GM23338 (cell line): ENCODE data around the gene ZNF121. TPM values are rescaled to one million over a fixed set of nuclear protein-coding genes. Genes with fewer than 3 reads are reported as not detected.

Experiments used
- ATAC-seq: fragments of 200-7000 bp; cut with Tn5 transposase; 3 replicates; pipeline ENCODE4 v1.9.1; 2020
- DNase-seq: peaks from one replicate; pipeline ENCODE4 v3.0.0-alpha.2; 2015; ENCODE audit warnings: low spot score
- H2AFZ ChIP-seq: fragments of 200-600 bp; sonication (generic); 2 replicates; pipeline ENCODE4 v1.8.0; 2016; ENCODE audit warnings: antibody characterized with exemption, mild to moderate bottlenecking, moderate library complexity
- H3F3A ChIP-seq: fragments of 200-600 bp; sonication (generic); replicated peaks from 2 replicates; pipeline ENCODE4 v1.8.0; 2017; ENCODE audit warnings: antibody characterized with exemption, mixed run types, low read depth
- H3K27ac ChIP-seq: fragments of 200-600 bp; sonication (generic); 2 replicates; pipeline ENCODE4 v1.6.1; 2016; ENCODE audit warnings: low read depth
- H3K27me3 ChIP-seq: fragments of 200-600 bp; sonication (generic); 2 replicates; pipeline ENCODE4 v1.8.0; 2016; ENCODE audit warnings: mild to moderate bottlenecking, mixed run types, moderate library complexity; ENCODE audit not compliant: insufficient read depth
- H3K36me3 ChIP-seq: fragments of 200-600 bp; sonication (generic); 2 replicates; pipeline ENCODE4 v1.8.0; 2016; ENCODE audit warnings: mild to moderate bottlenecking; ENCODE audit not compliant: insufficient read depth
- H3K4me1 ChIP-seq: fragments of 200-600 bp; sonication (generic); 2 replicates; pipeline ENCODE4 v1.8.0; 2016; ENCODE audit warnings: mild to moderate bottlenecking, moderate library complexity; ENCODE audit not compliant: insufficient read depth
- H3K4me2 ChIP-seq: fragments of 200-600 bp; sonication (generic); 2 replicates; pipeline ENCODE4 v1.7.1; 2017; ENCODE audit warnings: mixed run types
- H3K4me3 ChIP-seq: fragments of 200-600 bp; sonication (generic); 2 replicates; pipeline ENCODE4 v1.6.1; 2016; ENCODE audit warnings: mixed run types
- H3K79me2 ChIP-seq: fragments of 200-600 bp; sonication (generic); replicated peaks from 2 replicates; pipeline ENCODE4 v1.8.0; 2017; ENCODE audit warnings: mild to moderate bottlenecking; ENCODE audit not compliant: insufficient read depth
- H3K9me2 ChIP-seq: fragments of 200-600 bp; sonication (generic); 2 replicates; pipeline ENCODE4 v1.8.0; 2017; ENCODE audit not compliant: insufficient read depth
- H4K20me1 ChIP-seq: fragments of 200-600 bp; sonication (generic); replicated peaks from 2 replicates; pipeline ENCODE4 v1.8.0; 2017; ENCODE audit warnings: mild to moderate bottlenecking; ENCODE audit not compliant: insufficient read depth
- H3K27ac Mint-ChIP-seq: 2 replicates; pipeline ENCODE4 v1.8.0; 2020; ENCODE audit warnings: inconsistent platforms, mild to moderate bottlenecking, moderate library complexity, mixed read lengths
- H3K27me3 Mint-ChIP-seq: 3 replicates; pipeline ENCODE4 v1.8.0; 2022; ENCODE audit warnings: low read depth, mild to moderate bottlenecking, moderate library complexity, mixed read lengths, inconsistent platforms; ENCODE audit not compliant: insufficient read depth, poor library complexity
- H3K36me3 Mint-ChIP-seq: 3 replicates; pipeline ENCODE4 v1.8.0; 2021; ENCODE audit warnings: low read depth, mild to moderate bottlenecking, inconsistent platforms, moderate library complexity, mixed read lengths
- H3K4me1 Mint-ChIP-seq: 3 replicates; pipeline ENCODE4 v1.8.0; 2020; ENCODE audit warnings: mild to moderate bottlenecking, inconsistent platforms, mixed read lengths
- H3K4me3 Mint-ChIP-seq: 3 replicates; pipeline ENCODE4 v1.8.0; 2021; ENCODE audit warnings: moderate library complexity, mild to moderate bottlenecking, inconsistent platforms, mixed read lengths
- H3K9me3 Mint-ChIP-seq: 3 replicates; pipeline ENCODE4 v1.8.0; 2020; ENCODE audit warnings: moderate library complexity, mild to moderate bottlenecking, inconsistent platforms, mixed read lengths
- EZH2 ChIP-seq: fragments of 200-600 bp; sonication (generic); IDR thresholded peaks from one replicate; pipeline ENCODE4 v1.8.0; 2017; ENCODE audit warnings: antibody characterized with exemption, mild to moderate bottlenecking, low read depth; ENCODE audit not compliant: unreplicated experiment
- JUNB ChIP-seq: IDR thresholded peaks from one replicate; pipeline ENCODE4 v1.6.1; 2016; ENCODE audit warnings: antibody characterized with exemption; ENCODE audit not compliant: unreplicated experiment
- NANOG ChIP-seq: IDR thresholded peaks from 2 replicates; pipeline ENCODE4 v1.6.1; 2016; ENCODE audit warnings: antibody characterized with exemption, borderline replicate concordance
- POLR2AphosphoS5 ChIP-seq: IDR thresholded peaks from 2 replicates; pipeline ENCODE4 v1.6.1; 2016; ENCODE audit warnings: antibody characterized with exemption, low read depth
- polyA plus RNA-seq: library from polyadenylated mRNA; unstranded; fragments of >200 nt; fragmentation: Nextera tagmentation; extraction: Ambion mirVana; gene quantifications from 2 replicates; pipeline ENCODE4 v1.2.1, GENCODE V29; 2016
- total RNA-seq: library from RNA; depleted of rRNA; stranded (reverse); fragments of >200 nt; shearing (Covaris generic); gene quantifications from 2 replicates; pipeline ENCODE4 v1.2.3, GENCODE V29; 2014
- TF ChIP-seq, protein P1 (sequence below): IDR thresholded peaks from 2 replicates; pipeline ENCODE4 v1.6.1; 2016; ENCODE audit warnings: antibody characterized with exemption
- TF ChIP-seq, protein P2 (sequence below): IDR thresholded peaks from one replicate; pipeline ENCODE4 v1.6.1; 2018; ENCODE audit warnings: antibody characterized with exemption; ENCODE audit not compliant: unreplicated experiment
- TF ChIP-seq, protein P3 (sequence below): fragments of 250-450 bp; sonication (Bioruptor Pico); IDR thresholded peaks from 2 replicates; pipeline ENCODE4 v1.5.0; 2020; ENCODE audit warnings: mild to moderate bottlenecking, moderate library complexity

The ZNF121 gene
- total and polyA plus RNA-seq, 2 experiments from 2014 or later: 50.8 to 252 TPM

DNA sequence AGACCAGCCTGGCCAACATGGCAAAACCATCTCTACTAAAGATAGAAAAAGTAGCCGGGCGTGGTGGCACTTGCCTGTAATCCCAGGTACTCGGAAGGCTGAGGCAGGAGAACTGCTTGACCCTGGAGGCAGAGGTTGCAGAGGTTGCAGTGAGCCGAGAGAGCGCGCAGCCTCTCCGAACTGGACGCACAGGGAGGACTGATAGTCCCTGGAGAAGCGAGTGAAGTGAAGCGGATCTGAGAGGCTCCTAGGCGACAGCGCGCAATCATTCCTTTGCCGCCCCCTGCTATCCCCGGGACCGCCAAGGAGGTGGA, 36.5 kb upstream of the ZNF121 start:
- Mint-ChIP-seq H3K4me3 (peak overlapping the region; percentile 100), H3K27me3 (peaks cover 16% of the 10 kb centered on the region), H3K36me3 (peaks cover 56% of the 10 kb centered on the region), H3K27ac (peak overlapping the region; percentile 100), H3K4me1 (peaks cover 11% of the 10 kb centered on the region), H3K9me3 (peaks cover 10% of the 10 kb centered on the region; the same call in 2 of the 3 replicates)
- Histone ChIP-seq H3K4me2 (peak overlapping the region; percentile 99), H3K27ac (peak overlapping the region; percentile 99), H4K20me1 (no peaks in the 10 kb centered on the region; the same call in 1 of the 2 replicates), H3K9me2 (no peaks in the 10 kb centered on the region), H3K79me2 (peaks cover 33% of the 10 kb centered on the region), H3K27me3 (no peaks in the 10 kb centered on the region), H3K4me3 (peak overlapping the region; percentile 100), H3K4me1 (peaks cover 16% of the 10 kb centered on the region), H2AFZ (peak overlapping the region; percentile 83; the same call in 1 of the 2 replicates), H3K36me3 (peaks cover 36% of the 10 kb centered on the region), H3F3A (no peaks in the 10 kb centered on the region)
- ATAC-seq (no peak), DNase-seq (no peak)
- TF ChIP-seq EZH2 (no peak), NANOG (no peak), JUNB (no peak), POLR2AphosphoS5 (no peak)
- TF ChIP-seq, protein P1, sequence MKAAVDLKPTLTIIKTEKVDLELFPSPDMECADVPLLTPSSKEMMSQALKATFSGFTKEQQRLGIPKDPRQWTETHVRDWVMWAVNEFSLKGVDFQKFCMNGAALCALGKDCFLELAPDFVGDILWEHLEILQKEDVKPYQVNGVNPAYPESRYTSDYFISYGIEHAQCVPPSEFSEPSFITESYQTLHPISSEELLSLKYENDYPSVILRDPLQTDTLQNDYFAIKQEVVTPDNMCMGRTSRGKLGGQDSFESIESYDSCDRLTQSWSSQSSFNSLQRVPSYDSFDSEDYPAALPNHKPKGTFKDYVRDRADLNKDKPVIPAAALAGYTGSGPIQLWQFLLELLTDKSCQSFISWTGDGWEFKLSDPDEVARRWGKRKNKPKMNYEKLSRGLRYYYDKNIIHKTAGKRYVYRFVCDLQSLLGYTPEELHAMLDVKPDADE: no peak
- TF ChIP-seq, protein P2, sequence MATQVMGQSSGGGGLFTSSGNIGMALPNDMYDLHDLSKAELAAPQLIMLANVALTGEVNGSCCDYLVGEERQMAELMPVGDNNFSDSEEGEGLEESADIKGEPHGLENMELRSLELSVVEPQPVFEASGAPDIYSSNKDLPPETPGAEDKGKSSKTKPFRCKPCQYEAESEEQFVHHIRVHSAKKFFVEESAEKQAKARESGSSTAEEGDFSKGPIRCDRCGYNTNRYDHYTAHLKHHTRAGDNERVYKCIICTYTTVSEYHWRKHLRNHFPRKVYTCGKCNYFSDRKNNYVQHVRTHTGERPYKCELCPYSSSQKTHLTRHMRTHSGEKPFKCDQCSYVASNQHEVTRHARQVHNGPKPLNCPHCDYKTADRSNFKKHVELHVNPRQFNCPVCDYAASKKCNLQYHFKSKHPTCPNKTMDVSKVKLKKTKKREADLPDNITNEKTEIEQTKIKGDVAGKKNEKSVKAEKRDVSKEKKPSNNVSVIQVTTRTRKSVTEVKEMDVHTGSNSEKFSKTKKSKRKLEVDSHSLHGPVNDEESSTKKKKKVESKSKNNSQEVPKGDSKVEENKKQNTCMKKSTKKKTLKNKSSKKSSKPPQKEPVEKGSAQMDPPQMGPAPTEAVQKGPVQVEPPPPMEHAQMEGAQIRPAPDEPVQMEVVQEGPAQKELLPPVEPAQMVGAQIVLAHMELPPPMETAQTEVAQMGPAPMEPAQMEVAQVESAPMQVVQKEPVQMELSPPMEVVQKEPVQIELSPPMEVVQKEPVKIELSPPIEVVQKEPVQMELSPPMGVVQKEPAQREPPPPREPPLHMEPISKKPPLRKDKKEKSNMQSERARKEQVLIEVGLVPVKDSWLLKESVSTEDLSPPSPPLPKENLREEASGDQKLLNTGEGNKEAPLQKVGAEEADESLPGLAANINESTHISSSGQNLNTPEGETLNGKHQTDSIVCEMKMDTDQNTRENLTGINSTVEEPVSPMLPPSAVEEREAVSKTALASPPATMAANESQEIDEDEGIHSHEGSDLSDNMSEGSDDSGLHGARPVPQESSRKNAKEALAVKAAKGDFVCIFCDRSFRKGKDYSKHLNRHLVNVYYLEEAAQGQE: no peak
- TF ChIP-seq, protein P3, sequence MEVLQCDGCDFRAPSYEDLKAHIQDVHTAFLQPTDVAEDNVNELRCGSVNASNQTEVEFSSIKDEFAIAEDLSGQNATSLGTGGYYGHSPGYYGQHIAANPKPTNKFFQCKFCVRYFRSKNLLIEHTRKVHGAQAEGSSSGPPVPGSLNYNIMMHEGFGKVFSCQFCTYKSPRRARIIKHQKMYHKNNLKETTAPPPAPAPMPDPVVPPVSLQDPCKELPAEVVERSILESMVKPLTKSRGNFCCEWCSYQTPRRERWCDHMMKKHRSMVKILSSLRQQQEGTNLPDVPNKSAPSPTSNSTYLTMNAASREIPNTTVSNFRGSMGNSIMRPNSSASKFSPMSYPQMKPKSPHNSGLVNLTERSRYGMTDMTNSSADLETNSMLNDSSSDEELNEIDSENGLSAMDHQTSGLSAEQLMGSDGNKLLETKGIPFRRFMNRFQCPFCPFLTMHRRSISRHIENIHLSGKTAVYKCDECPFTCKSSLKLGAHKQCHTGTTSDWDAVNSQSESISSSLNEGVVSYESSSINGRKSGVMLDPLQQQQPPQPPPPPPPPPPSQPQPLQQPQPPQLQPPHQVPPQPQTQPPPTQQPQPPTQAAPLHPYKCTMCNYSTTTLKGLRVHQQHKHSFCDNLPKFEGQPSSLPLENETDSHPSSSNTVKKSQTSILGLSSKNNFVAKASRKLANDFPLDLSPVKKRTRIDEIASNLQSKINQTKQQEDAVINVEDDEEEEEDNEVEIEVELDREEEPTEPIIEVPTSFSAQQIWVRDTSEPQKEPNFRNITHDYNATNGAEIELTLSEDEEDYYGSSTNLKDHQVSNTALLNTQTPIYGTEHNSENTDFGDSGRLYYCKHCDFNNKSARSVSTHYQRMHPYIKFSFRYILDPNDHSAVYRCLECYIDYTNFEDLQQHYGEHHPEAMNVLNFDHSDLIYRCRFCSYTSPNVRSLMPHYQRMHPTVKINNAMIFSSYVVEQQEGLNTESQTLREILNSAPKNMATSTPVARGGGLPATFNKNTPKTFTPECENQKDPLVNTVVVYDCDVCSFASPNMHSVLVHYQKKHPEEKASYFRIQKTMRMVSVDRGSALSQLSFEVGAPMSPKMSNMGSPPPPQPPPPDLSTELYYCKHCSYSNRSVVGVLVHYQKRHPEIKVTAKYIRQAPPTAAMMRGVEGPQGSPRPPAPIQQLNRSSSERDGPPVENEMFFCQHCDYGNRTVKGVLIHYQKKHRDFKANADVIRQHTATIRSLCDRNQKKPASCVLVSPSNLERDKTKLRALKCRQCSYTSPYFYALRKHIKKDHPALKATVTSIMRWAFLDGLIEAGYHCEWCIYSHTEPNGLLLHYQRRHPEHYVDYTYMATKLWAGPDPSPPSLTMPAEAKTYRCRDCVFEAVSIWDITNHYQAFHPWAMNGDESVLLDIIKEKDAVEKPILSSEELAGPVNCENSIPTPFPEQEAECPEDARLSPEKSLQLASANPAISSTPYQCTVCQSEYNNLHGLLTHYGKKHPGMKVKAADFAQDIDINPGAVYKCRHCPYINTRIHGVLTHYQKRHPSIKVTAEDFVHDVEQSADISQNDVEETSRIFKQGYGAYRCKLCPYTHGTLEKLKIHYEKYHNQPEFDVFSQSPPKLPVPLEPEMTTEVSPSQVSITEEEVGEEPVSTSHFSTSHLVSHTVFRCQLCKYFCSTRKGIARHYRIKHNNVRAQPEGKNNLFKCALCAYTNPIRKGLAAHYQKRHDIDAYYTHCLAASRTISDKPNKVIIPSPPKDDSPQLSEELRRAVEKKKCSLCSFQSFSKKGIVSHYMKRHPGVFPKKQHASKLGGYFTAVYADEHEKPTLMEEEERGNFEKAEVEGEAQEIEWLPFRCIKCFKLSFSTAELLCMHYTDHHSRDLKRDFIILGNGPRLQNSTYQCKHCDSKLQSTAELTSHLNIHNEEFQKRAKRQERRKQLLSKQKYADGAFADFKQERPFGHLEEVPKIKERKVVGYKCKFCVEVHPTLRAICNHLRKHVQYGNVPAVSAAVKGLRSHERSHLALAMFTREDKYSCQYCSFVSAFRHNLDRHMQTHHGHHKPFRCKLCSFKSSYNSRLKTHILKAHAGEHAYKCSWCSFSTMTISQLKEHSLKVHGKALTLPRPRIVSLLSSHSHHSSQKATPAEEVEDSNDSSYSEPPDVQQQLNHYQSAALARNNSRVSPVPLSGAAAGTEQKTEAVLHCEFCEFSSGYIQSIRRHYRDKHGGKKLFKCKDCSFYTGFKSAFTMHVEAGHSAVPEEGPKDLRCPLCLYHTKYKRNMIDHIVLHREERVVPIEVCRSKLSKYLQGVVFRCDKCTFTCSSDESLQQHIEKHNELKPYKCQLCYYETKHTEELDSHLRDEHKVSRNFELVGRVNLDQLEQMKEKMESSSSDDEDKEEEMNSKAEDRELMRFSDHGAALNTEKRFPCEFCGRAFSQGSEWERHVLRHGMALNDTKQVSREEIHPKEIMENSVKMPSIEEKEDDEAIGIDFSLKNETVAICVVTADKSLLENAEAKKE (CRISPR knock-in tag): no peak
